Karpas-422 (cell line): ENCODE data around the gene COPA. TPM values are rescaled to one million over a fixed set of nuclear protein-coding genes. Genes with fewer than 3 reads are reported as not detected.
"Not testable (repeated sequence)": the region's sequence is repeated elsewhere in the genome, so short reads cannot be mapped to it uniquely, and the experiment has no call there.

ENCODE experiments used
- DNase-seq: peaks from one replicate; pipeline ENCODE4 v3.0.0-alpha.2; 2015
- H2AFZ ChIP-seq: fragments of 200-600 bp; sonication (generic); 2 replicates; pipeline ENCODE4 v1.6.1; 2014; ENCODE audit warnings: antibody characterized with exemption, low read length, mixed read lengths
- H3K27ac ChIP-seq: fragments of 200-600 bp; sonication (generic); 2 replicates; pipeline ENCODE4 v1.5.1; 2014; ENCODE audit warnings: mild to moderate bottlenecking, low read length, moderate library complexity
- H3K27me3 ChIP-seq: fragments of 200-600 bp; sonication (generic); 2 replicates; pipeline ENCODE4 v1.6.1; 2014; ENCODE audit warnings: low read length, mixed read lengths
- H3K36me3 ChIP-seq: fragments of 200-600 bp; sonication (generic); 2 replicates; pipeline ENCODE4 v1.6.1; 2014; ENCODE audit warnings: low read length, mixed read lengths; ENCODE audit not compliant: insufficient read depth
- H3K4me1 ChIP-seq: fragments of 200-600 bp; sonication (generic); 2 replicates; pipeline ENCODE4 v1.6.1; 2014; ENCODE audit warnings: mild to moderate bottlenecking, low read length, mixed read lengths
- H3K4me2 ChIP-seq: fragments of 200-600 bp; sonication (generic); 2 replicates; pipeline ENCODE4 v1.6.1; 2014; ENCODE audit warnings: low read length, low read depth, mild to moderate bottlenecking; ENCODE audit not compliant: poor library complexity, severe bottlenecking
- H3K4me3 ChIP-seq: fragments of 200-600 bp; sonication (generic); 2 replicates; pipeline ENCODE4 v1.5.1; 2014; ENCODE audit warnings: mild to moderate bottlenecking, antibody characterized with exemption, low read length, mixed read lengths
- H3K79me2 ChIP-seq: fragments of 200-600 bp; sonication (generic); 2 replicates; pipeline ENCODE4 v1.6.1; 2014; ENCODE audit warnings: mild to moderate bottlenecking, low read length, mixed read lengths
- H3K9ac ChIP-seq: fragments of 200-600 bp; sonication (generic); 2 replicates; pipeline ENCODE4 v1.6.0; 2014; ENCODE audit warnings: low read length
- H3K9me2 ChIP-seq: fragments of 200-600 bp; sonication (generic), shearing (Covaris generic); replicated peaks from 2 replicates; pipeline ENCODE4 v1.6.0; 2014; ENCODE audit warnings: mild to moderate bottlenecking, low read length, moderate library complexity; ENCODE audit not compliant: insufficient read depth
- H3K9me3 ChIP-seq: fragments of 300-700, 200-600 bp; sonication (generic); 2 replicates; pipeline ENCODE4 v1.6.1; 2014; ENCODE audit warnings: low read length, mixed read lengths
- H4K20me1 ChIP-seq: fragments of 200-600 bp; sonication (generic); 2 replicates; pipeline ENCODE4 v1.6.1; 2014; ENCODE audit warnings: mild to moderate bottlenecking, antibody characterized with exemption, low read length, low read depth; ENCODE audit not compliant: insufficient read depth
- total RNA-seq: library from RNA; depleted of rRNA; stranded (reverse); fragments of >200 nt; shearing (Covaris generic); gene quantifications from 2 replicates; pipeline ENCODE4 v1.2.3, GENCODE V29; 2014; ENCODE audit warnings: low replicate concordance

COPA gene
- total RNA-seq, 1 experiment from 2014 or later: 107 TPM

DNA sequence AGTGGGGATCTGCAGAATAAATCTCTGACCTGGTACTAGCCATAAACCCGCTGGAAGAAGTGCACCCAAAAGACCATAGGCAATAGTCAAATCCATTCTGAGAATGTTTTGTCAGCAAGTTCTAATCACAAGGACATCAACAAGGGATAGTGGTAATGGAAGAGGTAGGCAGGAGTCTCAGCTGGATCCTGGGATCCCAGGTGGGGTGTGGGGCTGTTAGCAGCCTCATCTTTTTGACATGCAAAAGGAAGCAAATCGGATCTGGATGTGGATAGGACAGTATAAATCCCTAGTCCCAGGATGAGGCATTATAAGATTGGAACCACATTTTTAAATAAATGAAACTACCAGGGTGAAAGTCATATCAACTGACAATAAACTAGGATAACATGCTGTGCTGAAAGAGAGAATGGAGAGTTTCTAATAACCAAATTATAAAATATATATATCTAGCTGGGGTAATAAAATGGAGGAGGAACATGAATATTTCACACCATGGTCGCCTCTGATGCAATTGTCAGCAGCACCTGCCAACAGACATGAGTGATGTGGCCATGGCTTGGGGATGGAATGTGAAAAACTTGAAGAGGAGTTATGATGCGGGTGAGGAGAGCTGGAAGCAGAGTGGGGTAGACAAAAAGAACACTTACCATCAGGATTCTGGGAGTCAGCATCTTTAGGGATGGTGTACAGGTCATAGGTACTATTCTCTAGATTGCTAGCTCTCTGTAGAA is 34.4 kb downstream of the COPA start:
- Histone ChIP-seq H3K9ac (no peak overlapping the region), H3K27me3 (no peaks in the 10 kb centered on the region), H3K79me2 (no peaks in the 10 kb centered on the region; the same call in 1 of the 2 replicates), H3K4me2 (no peak overlapping the region), H3K4me3 (no peak overlapping the region), H2AFZ (no peak overlapping the region), H3K36me3 (peaks cover 70% of the 10 kb centered on the region), H3K27ac (no peak overlapping the region), H4K20me1 (no peaks in the 10 kb centered on the region), H3K4me1 (no peaks in the 10 kb centered on the region), H3K9me3 (no peaks in the 10 kb centered on the region), H3K9me2 (no peaks in the 10 kb centered on the region)
- DNase-seq: no peak

DNA sequence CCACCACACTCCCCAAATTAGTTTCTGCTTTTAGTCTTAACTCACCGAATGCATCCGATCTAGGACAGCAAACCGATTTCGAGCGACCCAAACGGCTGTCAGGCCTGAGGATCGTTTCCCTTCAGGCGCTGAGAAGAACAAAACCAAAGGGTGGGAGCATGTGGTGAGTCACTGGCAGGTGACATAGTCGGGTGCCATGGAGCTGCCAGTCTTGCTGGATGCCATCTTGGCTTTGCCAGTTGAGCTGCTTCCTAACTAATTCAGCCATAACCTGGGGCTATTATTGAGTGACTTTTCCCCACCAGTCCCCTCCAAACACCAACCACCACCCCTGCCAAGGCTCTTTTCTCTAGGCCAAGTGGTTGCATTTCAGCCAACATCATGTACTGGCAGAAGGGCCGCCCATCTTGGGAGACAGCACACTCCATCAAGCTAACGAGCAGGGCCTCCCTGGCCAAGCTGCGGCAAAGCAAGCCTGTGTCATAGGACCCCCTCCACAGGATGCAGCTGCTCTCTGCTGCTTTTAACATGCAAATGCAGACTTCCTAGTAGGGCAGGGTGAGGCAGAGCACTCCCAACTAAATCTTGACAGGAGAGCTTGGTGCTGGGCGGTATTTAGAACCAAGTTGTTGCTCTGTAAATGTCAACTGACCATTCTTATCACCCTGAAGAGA is 35.8 kb downstream of the COPA start:
- DNase-seq: no peak
- no peak overlapping the region for H3K27ac ChIP-seq

DNA sequence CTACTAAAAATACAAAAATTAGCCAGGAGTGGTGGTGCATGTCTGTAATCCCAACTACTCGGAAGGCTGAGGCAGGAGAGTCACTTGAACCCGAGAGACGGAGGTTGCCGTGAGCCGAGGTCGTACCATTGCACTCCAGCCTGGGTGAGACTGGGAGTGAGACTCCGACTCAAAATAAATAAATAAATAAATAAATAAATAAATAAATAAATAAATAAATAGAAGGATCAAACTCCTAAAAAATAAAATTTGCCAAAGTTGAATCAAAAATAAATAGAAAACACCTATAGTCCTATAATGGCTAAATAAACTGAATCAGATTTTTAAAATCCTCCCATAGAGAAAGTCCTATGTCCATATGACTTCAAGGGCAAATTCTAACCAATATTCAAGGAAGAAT is 42.9 kb downstream of the COPA start:
- no peaks in the 10 kb centered on the region for H3K27me3 ChIP-seq
- DNase-seq: no peak
- peaks cover 9% of the 10 kb centered on the region for H3K79me2 ChIP-seq
- peaks cover 51% of the 10 kb centered on the region for H3K36me3 ChIP-seq
- no peak overlapping the region for H3K27ac ChIP-seq
- no peaks in the 10 kb centered on the region for H3K9me3 ChIP-seq
- H3K4me1 ChIP-seq: peaks cover 7% of the 10 kb centered on the region
- H2AFZ ChIP-seq: no peak overlapping the region
- H3K9me2 ChIP-seq: no peaks in the 10 kb centered on the region
- H3K9ac ChIP-seq: no peak overlapping the region
- no peaks in the 10 kb centered on the region for H4K20me1 ChIP-seq
- no peak overlapping the region for H3K4me3 ChIP-seq
- no peak overlapping the region for H3K4me2 ChIP-seq

More for the DNA sequence above, 35.8 kb downstream of the COPA start:
- Histone ChIP-seq H3K79me2 (no peaks in the 10 kb centered on the region; the same call in 1 of the 2 replicates), H3K9me3 (no peaks in the 10 kb centered on the region), H3K4me3 (no peak overlapping the region), H4K20me1 (no peaks in the 10 kb centered on the region), H3K4me2 (no peak overlapping the region), H3K9me2 (no peaks in the 10 kb centered on the region), H2AFZ (no peak overlapping the region), H3K9ac (no peak overlapping the region), H3K36me3 (peaks cover 66% of the 10 kb centered on the region), H3K4me1 (no peaks in the 10 kb centered on the region), H3K27me3 (no peaks in the 10 kb centered on the region)

DNA sequence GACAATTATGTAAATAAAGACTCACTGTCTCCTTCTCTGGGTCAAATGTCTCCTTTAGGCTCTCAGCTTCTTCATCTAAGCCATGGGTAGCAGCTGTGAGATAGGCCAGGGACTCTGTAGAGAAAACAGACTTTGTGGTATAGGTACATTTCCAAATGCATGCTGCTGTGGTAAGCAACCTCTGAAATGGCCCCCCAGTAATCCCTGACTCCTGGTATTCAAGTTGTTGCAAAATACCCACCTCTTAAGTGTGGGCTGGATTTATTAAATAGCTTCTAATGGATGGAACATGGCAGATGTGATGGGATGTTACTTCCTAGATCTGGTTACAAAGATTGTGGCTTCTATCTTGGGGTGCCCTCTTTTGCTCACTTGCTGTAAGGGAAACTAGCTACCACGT is 47.0 kb downstream of the COPA start:
- H4K20me1 ChIP-seq: no peaks in the 10 kb centered on the region

DNA sequence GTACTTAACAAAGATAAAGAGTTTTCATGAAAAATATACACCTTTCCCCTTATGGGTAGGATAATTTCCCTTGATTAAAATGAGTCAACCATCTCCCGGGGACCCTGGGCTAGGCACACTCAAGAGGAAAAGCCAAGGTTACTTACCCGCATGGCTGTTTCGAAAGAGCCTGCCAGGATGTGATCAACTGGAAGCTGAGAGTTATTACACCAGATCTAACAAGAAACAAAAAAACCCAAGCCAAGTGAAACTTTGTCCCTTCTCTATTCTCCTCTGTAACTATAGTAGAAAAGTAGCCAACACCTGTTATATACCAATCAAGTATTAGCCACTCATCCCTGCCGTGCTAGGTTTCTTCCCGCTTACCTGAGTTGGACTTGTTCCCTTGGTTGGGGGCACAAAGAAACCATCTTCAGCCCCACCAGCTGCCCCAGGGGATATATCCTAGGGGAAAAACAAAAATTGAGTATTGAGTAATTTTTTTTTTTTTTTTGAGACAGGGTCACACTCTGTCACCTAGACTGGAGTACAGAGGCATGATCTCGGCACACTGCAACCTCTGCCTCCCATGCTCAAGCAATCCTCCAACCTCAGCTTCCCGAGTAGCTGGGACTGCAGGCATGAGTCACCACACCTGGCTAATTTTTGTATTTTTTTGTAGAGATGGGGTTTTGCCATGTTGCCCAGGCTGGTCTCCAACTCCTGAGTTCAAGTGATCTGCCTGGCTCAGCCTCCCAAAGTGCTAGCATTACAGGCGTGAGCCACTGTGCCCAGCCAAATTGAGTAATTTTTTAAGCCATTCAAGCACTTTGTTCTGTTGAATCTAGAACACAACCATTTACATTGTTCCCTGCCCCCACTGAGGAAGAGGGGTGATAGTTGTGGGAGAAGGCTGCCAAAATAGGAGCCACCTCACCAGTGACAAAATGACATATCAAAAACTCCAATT is 49.8 kb downstream of the COPA start:
- H3K9me3 ChIP-seq: no peaks in the 10 kb centered on the region
- DNase-seq: no peak
- no peaks in the 10 kb centered on the region for H3K79me2 ChIP-seq
- no peaks in the 10 kb centered on the region for H3K27me3 ChIP-seq
- H3K4me1 ChIP-seq: peaks cover 7% of the 10 kb centered on the region
- no peaks in the 10 kb centered on the region for H3K9me2 ChIP-seq
- no peak overlapping the region for H3K9ac ChIP-seq
- H4K20me1 ChIP-seq: no peaks in the 10 kb centered on the region
- H3K27ac ChIP-seq: no peak overlapping the region
- H2AFZ ChIP-seq: no peak overlapping the region
- no peak overlapping the region for H3K4me3 ChIP-seq
- H3K4me2 ChIP-seq: no peak overlapping the region
- peaks cover 67% of the 10 kb centered on the region for H3K36me3 ChIP-seq

More for the DNA sequence above, 47.0 kb downstream of the COPA start:
- no peaks in the 10 kb centered on the region for H3K9me2 ChIP-seq
- H3K36me3 ChIP-seq: peaks cover 60% of the 10 kb centered on the region
- no peak overlapping the region for H3K9ac ChIP-seq
- H3K9me3 ChIP-seq: no peaks in the 10 kb centered on the region
- H3K27me3 ChIP-seq: no peaks in the 10 kb centered on the region
- no peak for DNase-seq
- H3K79me2 ChIP-seq: peaks cover 9% of the 10 kb centered on the region
- no peak overlapping the region for H3K4me3 ChIP-seq
- no peak overlapping the region for H3K27ac ChIP-seq
- H2AFZ ChIP-seq: no peak overlapping the region
- peaks cover 7% of the 10 kb centered on the region for H3K4me1 ChIP-seq
- H3K4me2 ChIP-seq: no peak overlapping the region

DNA sequence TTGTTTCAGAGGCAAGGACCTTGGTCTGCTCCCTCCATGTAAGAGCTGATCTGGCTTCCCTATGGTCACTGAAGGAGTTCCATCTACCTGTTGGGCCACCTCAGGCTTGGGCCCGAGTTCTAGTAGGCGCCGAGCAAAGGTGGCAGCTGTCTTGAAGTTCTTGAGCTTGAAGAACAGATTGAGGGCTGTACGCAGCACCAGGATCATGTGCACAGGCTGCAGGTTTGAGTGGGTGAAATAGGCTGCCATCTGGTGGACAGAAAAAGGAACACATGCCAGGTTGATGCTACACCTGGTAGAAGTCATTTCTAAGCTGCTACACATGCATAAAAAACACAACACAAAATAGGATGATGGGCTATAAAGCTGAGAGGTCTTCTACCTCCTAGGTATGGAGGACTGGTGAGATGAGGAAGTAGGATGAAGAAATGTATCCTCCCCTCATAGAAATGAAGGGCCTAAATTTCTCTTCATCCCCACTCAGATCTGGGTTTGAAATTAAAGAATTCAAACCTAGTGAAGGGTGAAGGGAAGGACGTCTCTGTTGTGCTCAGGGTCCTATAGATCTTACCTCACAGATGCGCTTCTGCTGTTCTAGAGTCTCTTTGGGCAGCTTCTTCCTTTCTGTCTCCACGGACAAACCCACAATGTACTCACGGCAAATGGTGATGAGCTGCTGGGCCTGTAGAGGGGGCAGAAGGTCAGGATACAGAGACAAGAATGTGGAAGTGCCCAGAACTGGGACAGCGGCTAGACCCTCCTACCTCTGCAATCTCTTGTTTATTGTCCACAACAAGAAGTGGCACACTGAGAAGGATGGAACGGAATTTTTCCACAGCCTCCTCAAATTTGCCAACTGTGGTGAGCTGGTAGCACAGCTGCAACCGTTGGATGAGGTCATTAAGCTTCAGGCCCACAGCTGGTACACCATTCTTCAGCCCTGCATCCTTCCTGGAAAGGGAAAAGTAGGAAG is 51.5 kb downstream of the COPA start:
- Histone ChIP-seq H3K27me3 (no peaks in the 10 kb centered on the region), H3K4me3 (no peak overlapping the region), H3K79me2 (no peaks in the 10 kb centered on the region), H3K4me2 (no peak overlapping the region), H3K27ac (no peak overlapping the region), H3K9me3 (no peaks in the 10 kb centered on the region), H4K20me1 (no peaks in the 10 kb centered on the region), H3K9ac (no peak overlapping the region), H3K36me3 (peaks cover 54% of the 10 kb centered on the region), H3K9me2 (no peaks in the 10 kb centered on the region), H2AFZ (no peak overlapping the region), H3K4me1 (peaks cover 7% of the 10 kb centered on the region)
- peak; percentile 89 for DNase-seq

DNA sequence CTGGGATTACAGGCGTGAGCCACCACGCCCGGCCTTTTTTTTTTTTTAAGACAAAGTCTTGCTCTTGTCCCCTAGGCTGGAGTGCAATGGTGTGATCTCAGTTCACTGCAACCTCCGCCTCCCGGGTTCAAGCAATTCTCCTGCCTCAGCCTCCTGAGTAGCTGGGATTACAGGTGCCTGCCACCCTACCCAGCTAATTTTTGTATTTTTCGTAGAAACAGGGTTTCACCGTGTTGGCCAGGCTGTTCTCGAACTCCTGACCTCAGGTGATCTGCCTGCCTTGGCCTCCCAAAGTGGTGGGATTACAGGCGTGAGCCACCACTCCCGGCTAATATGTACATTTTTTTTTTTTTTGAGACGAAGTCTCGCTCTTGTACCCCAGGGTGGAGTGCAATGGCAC is 55.3 kb downstream of the COPA start:
- H3K4me3 ChIP-seq, DNase-seq, H3K27ac ChIP-seq, H2AFZ ChIP-seq, H3K9me2 ChIP-seq, H3K4me2 ChIP-seq, H3K9me3 ChIP-seq, H3K27me3 ChIP-seq, H4K20me1 ChIP-seq, H3K9ac ChIP-seq: not testable (repeated sequence)
- Histone ChIP-seq H3K4me1 (peaks cover 11% of the 10 kb centered on the region), H3K36me3 (peaks cover 29% of the 10 kb centered on the region), H3K79me2 (peaks cover 18% of the 10 kb centered on the region)
